Measurements from ENCODE around the gene EPHB4. TPM values are rescaled to one million over a fixed set of nuclear protein-coding genes. Genes with fewer than 3 reads are reported as not detected.
"Not testable (repeated sequence)": the region's sequence is repeated elsewhere in the genome, so short reads cannot be mapped to it uniquely, and the experiment has no call there.

The EPHB4 gene
- polyA plus RNA-seq, 5 donors, result 79.7 to 112 (median 93.4) TPM

DNA sequence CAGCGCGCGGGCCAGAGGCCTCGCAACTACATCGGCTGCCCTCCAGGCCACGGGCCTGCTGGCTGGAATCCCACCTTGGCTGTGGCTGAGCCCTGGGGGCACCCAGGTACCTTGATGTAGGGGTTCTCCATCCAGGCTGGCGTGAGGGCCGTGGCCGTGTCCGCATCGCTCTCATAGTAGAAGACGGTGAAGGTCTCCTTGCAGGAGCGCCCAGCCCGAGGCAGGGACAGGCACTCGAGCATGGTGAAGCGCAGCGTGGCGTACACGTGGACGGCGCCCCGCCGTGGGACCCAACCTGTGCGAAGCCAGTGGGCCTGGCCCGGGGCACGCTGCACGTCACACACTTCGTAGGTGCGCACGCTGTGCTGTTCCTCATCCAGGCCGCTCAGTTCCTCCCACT is 3.8 kb downstream of the EPHB4 start:
- no peak for DNase-seq

DNA sequence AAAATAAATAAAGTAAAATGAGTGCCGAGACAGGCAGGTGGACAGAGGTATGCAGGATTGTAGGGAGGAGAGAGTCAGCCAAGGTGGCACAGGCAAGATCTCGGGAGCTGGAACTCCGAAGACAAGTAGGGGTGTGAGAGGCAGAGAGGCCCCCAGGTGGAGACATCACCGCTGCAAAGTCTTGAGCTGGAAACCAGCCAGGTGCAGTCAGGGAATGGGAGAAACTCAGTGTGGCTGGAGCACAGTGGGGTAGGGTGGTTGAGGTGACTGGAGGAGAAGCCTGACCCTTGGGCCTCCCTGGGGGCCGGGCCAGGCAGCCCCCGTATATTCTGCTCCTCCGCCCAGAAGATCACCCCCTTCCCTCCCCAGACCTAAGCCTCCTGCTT is 4.2 kb downstream of the EPHB4 start:
- DNase-seq, result no peak

DNA sequence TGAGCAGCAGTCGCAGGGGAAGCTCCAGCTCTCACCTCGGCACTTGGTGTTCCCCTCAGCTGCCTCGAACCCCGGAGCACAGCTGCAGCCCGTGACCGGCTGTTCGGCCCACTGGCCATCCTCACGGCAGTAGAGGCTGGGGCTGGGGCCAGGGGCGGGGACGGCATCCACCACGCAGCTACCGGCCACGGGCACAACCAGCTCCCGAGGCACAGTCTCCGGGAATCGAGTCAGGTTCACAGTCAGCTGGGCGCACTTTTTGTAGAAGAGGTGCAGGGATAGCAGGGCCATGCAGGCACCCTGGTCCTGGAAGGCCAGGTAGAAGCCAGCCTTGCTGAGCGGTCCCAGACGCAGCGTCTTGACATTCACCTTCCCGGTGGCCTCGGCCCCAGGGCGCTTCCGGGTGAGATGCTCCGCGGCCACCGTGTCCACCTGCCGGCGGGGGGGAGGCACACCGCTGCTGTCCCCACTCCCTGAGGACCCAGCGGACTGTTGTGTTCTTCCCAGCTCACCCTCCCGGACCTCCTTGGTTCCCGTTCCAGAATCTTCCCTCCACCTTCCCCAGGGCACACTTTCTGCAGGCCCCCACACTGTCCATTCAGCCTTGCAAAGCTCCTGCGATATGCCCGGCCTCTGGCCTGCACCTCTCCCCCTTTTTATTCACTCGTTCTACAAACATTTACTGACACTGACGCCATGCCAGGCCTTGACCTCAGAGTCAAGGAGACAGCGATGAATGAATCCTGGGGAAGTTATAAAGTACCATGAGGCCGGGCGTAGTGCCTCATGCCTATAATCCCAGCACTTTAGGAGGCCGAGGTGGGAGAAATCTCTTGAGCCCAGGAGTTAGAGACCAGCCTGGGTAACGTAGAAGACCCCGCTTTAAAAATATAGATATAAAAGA is 4.8 kb downstream of the EPHB4 start:
- no peak for DNase-seq

DNA sequence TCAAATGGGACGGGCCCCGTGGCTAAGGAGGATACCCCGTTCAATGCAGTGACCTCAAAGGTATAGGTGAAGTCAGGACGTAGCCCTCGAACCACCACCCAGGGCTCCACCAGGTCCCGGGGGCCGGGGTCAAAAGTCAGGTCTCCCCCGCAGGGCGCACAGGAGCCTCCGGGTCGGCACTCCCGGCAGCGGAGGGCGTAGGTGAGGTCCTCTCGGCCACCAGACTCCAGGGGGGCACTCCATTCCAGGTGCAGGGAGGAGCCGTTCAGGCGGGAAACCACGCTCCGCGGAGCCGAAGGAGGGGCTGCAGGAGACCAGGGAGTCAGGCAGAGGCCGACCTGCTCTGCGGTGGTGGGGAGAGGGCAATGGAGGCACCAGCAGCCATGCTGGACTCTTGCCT is 7.7 kb downstream of the EPHB4 start:
- no peak for DNase-seq

DNA sequence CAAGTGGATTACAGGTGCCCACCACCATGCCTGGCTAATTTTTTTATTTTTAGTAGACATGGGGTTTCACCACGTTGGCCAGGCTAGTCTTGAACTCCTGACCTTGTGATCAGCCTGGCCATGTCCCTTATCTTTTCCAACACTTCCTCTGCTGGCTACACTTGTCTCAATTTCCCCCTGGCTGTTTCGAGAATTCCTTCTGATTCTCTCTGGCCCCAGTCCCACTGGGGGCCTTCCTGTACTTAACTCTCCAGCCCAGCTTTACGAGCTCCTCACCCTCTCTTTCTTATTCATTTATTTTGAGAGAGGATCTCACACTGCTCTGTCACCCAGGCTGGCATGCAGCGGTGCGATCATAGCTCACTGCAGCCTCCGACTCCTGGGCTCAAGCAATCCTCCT is 8.5 kb downstream of the EPHB4 start:
- no peak for DNase-seq

DNA sequence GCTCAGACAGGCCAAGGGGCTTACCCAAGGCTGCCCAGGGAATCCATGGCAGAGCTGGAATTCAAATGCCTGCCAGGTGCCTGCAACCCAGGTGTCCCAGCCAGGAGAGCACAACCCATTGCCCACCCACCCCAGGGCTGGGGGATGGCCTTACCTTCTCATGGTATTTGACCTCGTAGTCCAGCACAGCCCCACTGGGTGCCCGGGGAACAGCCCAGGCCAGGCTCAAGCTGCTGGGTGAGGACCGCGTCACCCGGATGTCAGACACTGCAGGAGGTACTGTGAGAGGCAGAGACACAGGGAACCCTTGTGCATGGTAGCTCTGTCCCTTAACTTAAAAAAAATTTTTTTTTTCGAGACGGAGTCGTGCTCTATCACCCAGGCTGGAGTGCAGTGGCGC is 9.0 kb downstream of the EPHB4 start:
- DNase-seq, result no peak

DNA sequence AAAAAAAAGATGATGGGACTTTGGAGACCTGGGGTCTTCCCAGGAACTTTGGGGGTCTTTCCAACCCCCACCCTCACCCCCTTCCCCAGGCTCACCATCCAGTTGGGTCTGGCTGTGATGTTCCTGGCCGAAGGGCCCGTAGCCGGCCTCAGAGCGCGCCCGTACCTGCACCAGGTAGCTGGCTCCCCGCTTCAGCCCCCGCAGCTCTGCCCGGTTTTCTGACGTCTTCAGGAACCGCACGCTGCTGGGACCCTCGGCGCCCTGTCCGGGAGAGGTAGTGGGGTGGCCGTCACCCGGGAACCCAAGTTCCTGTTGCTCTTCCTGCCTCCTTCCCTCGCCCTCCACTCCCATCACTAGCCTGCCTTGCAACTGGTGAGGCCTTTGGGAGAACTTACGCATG is 10.2 kb downstream of the EPHB4 start:
- DNase-seq, result no peak

DNA sequence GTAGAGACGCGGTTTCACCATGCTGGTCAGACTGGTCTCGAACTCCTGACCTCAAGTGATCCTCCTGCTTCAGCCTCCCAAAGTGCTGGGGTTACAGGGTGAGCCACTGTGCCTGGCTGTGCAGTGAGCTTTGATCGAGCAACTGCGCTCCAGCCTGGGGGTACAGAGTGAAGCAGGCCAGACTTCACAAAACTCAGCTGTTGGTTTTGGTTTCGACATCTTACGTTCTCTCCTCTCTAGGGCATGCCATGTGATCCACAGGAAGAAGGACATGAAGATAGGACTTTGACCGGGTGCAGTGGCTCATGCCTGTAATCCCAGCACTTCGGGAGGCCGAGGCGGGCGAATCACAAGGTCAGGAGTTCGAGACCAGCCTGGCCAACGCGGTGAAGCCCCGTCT is 10.8 kb downstream of the EPHB4 start:
- DNase-seq, result not testable (repeated sequence)

DNA sequence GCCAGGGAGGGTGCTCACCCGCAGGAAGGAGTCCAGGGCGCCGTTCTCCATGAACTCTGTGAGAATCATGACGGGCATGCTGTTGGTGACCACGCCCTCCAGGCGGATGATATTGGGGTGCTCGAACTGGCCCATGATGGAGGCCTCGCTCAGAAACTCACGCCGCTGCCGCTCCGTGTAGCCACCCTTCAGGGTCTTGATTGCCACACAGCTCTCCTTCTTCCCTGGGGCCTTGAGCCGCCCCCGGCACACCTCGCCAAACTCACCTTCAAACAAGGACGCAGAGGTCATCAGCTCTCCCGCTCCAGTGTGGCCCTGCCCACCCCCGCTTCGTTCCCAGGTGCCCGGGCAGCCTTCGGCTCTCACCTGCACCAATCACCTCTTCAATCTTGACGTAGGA is 14.6 kb downstream of the EPHB4 start:
- DNase-seq, result no peak

DNA sequence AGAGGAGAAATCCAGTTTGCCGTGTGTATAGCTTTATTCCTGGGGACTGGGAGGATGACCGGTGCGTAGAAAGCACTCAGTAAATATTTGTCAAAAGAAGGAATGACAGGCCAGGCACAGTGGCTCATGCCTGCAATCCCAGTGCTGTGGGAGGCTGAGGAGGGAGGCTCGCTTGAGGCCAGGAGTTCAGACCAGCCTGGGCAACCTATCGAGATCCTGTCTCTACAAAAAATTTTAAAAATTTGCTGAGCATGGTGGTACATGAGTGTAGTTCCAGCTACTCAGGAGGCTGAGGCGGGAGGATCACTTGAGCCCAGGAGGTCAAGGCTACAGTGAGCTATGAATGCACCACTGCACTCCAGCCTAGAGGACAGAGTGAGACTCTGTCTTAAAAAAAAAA is 15.8 kb downstream of the EPHB4 start:
- no peak for DNase-seq

DNA sequence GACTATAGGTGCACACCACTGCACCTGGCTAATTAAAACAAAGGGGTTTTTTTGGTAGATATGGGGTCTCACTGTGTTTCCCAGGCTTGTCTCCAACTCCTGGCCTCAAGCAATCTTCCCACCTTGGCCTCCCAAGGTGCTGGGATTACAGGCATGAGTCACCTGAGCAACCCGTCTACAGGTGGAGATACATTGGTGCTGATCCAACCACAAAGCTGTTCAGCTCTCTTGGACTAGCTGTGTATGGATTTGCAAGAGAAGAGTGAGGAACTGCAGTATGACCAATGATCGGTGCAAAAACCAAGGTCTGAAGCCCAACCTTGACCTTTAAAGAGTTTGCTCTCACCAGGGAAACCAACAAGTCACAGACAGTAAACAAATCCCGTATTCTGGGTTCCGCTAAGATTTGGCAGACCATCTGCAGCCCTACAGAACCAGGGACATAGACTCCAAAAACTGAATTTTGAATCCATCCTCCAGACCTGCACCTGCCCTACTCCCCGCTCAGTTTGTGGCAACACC is 18.9 kb downstream of the EPHB4 start:
- DNase-seq, result no peak

DNA sequence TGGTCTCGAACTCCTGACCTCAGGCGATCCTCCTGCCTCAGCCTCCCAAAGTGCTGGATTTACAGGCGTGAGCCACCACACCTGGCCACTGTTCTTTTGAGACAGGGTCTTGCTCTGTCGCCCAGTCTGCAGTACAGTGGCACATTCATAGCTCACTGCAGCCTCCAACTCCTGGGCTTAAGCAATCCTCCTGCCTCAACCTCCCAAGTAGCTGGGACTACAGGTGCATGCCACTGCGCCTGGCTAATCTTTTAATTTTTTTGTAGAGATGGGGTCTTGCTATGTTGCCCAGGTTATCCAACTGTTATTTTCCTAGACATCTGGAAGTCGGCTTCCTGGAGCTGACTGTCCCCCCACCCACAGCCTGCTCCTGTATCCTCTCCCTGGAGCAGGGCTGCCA is 20.4 kb downstream of the EPHB4 start:
- not testable (repeated sequence) for DNase-seq

DNA sequence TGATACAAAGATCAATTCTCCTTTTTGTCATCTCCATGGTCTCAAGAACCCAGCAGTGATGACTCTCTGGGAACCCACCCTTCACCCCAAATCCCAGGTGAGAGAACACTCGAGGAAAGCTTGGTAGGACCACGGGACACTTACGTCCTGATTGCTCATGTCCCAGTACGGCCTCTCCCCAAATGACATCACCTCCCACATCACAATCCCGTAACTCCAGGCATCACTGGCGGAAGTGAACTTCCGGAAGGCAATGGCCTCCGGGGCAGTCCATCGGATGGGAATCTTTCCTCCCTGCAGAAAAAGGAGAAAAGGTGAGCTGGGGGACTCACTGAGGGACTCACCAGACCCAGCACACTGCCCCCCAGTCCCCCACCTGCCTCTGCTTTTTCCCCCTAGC is 21.0 kb downstream of the EPHB4 start:
- no peak for DNase-seq

DNA sequence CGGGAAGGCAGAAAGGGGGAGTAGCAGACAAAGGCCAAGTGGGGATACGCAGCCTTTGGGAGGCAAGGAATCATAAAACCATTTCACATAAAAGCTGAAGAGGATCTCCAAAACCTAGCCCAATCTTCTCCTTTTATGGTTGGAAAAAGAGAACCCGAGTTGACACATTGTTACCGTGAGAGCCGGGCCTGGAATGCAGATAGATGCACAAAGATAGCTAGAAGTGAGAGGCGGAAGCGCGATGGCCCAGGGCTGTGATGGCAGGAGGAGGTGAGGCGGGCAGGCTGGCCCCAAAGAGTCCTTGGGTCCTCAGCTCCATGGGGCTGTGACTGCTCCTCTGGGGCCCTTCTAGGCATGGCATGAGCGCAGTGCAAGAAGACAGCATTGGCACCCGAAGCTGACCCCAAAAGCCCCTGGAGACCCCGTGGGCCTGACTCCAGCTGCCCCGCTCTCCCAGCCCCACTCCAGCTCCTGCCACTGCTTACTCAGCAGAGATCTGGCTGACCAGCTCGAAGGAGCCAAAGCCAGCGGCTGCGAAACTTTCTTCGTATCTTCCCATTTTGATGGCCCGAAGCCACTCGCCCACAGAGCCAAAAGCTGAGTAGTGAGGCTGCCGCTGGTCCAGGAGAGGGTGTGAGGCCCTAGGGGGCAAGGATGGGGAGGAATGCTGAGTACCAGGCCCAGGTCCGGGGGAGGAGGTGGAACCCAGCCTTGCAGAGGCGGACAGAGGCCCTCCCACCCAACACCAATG is 22.5 kb downstream of the EPHB4 start:
- no peak for DNase-seq

DNA sequence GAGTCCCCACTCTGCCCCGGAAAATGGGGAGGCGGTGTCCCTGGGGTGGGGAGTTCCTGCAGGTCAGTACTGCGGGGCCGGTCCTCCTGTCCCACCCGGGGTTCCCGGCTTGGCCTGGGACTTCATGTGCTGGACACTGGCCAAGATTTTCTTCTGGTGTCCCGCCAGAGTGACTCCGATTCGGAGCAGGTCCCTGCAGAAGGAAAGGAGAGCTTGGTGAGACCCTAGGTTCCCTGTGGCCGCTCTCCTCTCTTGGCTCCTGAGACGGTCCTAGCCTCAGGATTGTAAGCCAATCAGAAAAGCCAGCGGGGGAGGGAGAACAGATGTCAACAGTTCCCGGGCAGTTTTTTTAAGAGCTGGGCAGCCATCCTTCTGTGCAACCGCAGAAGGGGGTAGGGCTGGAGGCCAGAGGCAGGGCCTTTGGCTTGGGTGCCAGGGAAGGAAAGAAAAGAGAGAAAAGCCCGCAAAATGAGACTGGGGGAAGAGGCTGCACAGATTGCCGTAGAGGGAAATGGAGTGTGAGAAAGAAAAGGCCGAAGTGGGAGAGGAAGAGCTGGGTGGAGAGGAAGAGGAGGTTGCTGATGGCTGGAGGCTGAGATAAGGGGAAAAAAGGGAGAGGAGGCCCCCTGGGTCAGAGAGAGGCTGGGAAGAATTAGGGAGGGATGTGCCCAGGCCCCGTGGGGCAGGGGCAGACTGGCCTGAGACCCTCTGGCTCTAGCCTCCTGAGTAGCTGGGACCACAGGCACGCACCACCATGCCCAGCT is 23.7 kb downstream of the EPHB4 start:
- DNase-seq, result peak; percentile 78 to 81

DNA sequence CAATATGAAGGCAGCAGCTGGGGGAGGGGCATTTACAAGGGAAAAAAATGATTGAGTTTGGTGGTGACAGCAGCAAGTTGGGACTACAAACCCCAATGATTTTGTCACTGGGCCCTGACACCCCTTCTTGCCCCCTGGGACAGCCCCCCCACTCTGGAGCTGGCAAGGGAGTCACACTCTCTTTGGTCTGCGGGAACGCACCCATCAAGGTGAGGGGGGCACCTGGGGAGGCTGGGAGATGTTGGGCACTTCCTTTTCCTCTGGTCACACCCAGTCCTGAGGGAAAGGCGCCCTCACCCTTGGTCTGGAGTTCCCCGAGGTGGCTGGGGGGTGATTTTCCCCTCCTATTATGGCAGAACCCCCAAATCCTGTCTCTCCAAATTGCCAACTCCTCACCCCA is 24.4 kb downstream of the EPHB4 start:
- no peak for DNase-seq

DNA sequence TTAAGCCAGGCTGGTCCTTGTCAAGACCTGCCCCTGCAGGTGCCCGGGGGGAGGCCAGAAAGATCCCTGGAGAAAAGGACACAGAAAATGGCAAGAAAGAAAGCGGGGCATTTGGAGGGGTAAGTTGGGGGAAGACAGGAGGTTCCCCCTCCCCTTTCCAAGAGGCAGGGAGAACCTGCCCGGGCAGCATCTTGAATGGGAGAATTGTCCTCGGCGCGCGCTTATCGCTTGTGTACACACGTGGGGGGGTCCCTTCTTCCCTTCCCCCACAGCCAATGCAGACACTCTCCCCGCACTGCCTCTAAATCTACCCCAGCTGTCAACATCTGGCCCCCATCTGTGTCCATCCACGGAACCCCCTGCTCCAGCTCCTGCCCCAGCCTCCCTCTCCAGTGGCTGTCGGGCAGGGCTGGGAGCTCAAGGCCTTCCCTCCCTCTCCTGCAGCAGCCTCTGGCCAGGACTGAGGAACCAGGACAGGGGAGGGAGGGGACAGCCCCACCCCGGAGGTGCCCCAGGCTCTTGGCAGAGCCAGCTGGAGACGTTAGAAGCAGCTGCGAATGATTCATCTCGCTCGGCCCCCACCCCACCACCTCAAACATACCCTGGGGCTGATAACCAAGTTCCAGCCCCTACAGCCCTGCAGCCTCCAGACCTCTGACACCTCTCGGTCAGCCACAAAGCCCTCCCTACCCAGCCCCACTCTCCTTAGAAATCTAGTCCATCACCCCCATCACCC is 25.3 kb downstream of the EPHB4 start:
- DNase-seq, result peak; percentile 46 to 51

DNA sequence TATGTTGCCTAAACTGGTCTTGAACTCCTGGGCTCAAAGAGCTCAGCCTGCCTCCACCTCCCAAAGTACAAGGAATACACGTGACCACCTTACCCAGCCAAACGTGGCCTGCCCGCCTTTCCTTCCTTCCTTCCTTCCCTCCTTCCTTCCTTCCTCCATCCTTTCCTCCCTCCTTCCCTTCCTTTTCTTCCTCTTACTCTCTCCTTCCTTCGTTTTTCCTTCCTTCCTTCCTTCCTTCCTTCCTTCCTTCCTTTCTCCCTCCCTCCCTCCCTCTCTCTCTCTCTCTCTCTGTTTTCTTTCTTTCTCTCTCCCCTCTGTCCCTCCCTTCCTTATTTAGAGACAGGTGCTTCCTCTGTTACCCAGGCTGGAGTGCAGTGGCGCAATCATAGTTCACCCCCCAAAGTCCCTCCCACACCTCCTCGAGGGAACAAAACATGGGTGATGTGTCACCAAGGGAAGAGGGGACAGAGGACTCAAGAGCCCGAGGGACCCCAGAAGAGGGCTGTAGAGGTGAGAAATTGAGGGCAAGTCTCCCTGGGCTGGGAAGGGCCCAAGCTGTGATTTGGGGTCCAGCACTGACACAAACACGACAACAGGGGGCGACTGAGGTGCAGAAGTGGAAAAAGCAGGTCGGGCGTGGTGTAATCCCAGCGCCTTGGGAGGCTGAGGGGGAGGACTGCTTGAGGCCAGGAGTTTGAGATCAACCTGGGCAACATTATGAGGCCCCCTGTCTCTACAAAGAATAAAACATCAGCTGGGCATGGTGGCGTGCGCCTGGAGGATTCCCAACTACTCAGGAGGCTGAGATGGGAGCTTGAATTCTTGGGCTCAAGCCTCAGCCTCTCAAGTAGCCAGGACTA is 28.1 kb downstream of the EPHB4 start:
- peak in 1 of 2 donors; percentile 40 for DNase-seq

DNA sequence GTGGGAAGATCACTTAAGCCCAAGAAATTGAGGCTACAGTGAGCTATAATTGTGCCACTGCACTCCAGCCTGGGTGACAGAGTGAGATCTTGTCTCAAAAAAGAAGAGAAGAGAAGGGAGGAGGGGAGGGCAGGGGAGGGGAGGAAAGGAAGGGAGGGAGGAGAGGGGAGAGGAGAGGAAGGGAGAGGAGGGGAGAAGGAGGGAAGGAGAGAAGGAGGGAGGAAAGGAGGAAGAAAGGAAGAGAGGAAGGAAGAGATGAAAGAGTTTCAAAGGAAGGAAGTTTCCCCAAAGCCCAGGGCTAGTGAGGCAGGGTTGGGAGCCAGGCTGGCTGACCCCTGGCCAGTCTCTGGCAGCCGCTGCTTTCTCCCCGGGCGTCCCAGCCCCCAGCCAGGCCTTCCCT is 32.6 kb downstream of the EPHB4 start:
- no peak for DNase-seq

Data from right lung (tissue), 5 donors.